Hepatocyte (in vitro differentiated cells): ENCODE data around the gene SMARCB1.

Source experiments
- EZH2 ChIP-seq: fragments of 200-600 bp; sonication (generic); IDR thresholded peaks from 2 replicates; pipeline ENCODE4 v1.6.1; 2016; ENCODE audit warnings: antibody characterized with exemption, mild to moderate bottlenecking, borderline replicate concordance
- EZH2phosphoT487 ChIP-seq: fragments of 200-600 bp; sonication (generic); IDR thresholded peaks from one replicate; pipeline ENCODE4 v1.6.1; 2018; ENCODE audit warnings: antibody characterized with exemption, mild to moderate bottlenecking, low read depth, moderate library complexity; ENCODE audit not compliant: unreplicated experiment, severe bottlenecking
- TF ChIP-seq, protein P1 (sequence below): fragments of 200-600 bp; sonication (generic); IDR thresholded peaks from 2 replicates; pipeline ENCODE4 v1.5.1; 2016; ENCODE audit warnings: antibody characterized with exemption, mild to moderate bottlenecking; ENCODE audit not compliant: poor library complexity

DNA sequence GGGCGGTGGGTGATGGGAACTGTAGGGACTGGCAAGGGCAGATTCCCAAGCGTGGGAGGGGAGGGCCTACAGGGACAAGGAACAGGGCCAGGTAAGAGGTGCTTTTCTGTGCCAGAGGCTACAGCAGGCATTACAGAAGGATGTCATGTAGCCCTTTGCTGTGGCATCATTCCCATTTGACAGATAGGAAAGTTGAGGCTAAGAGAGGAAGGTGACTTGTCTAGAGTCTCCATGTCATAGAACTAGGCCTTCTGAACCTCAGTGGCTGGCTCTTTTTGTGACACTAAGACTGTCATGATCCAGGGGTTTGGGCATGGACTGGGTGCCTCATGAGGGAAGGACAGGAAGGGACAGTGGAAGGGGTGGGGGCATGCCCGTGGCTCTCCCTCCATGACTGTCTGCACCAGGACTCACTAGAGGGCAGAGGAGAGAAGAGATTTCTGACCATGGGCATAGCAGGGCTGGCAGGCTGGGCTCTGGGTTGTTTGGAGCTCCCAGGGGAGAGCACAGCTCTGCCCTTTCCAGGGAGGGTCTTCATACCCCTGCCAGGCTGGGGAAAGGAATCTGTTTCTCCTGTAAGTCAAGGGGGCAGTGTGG is 10.9 kb upstream of the SMARCB1 start:
- no peak for TF ChIP-seq EZH2phosphoT487
- TF ChIP-seq EZH2, result no peak
- TF ChIP-seq, protein P1, sequence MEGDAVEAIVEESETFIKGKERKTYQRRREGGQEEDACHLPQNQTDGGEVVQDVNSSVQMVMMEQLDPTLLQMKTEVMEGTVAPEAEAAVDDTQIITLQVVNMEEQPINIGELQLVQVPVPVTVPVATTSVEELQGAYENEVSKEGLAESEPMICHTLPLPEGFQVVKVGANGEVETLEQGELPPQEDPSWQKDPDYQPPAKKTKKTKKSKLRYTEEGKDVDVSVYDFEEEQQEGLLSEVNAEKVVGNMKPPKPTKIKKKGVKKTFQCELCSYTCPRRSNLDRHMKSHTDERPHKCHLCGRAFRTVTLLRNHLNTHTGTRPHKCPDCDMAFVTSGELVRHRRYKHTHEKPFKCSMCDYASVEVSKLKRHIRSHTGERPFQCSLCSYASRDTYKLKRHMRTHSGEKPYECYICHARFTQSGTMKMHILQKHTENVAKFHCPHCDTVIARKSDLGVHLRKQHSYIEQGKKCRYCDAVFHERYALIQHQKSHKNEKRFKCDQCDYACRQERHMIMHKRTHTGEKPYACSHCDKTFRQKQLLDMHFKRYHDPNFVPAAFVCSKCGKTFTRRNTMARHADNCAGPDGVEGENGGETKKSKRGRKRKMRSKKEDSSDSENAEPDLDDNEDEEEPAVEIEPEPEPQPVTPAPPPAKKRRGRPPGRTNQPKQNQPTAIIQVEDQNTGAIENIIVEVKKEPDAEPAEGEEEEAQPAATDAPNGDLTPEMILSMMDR, result no peak
